ENCODE results near the gene CCDC40.

DNA sequence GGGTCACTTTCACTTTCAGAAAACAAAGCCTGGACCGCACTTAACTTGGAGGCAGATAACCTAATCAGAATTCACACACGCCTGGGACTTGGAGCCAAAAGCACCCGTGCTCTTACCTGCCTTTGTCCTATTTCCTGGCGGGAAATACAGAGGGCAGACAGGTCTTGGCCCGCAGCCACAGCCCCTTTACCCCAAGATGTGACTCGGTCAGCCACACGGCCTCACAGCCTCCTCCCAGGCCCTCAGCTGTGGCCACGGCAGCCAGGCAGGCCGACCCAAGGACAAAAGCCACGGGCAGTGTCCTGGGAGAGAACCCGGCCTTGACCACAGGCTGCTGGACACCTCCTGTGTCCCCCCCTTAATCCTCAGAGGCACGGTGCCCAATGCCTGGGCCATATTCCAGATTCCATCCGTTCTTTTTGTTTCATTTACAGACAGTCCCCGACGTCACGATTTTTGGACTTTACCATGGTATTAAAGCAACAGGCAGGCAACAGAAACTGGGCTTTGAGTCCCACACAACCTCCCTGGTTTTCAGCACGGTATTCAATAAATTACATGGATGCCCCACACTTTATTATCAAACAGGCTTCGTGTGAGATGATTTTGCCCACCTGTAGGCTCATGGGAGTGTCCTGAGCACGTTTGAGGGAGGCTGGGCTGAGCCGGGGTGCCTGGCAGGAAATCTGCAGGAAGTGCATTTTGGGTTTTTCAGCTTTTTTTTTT is 34.8 kb downstream of the CCDC40 start:
- TF ChIP-seq, protein P1, sequence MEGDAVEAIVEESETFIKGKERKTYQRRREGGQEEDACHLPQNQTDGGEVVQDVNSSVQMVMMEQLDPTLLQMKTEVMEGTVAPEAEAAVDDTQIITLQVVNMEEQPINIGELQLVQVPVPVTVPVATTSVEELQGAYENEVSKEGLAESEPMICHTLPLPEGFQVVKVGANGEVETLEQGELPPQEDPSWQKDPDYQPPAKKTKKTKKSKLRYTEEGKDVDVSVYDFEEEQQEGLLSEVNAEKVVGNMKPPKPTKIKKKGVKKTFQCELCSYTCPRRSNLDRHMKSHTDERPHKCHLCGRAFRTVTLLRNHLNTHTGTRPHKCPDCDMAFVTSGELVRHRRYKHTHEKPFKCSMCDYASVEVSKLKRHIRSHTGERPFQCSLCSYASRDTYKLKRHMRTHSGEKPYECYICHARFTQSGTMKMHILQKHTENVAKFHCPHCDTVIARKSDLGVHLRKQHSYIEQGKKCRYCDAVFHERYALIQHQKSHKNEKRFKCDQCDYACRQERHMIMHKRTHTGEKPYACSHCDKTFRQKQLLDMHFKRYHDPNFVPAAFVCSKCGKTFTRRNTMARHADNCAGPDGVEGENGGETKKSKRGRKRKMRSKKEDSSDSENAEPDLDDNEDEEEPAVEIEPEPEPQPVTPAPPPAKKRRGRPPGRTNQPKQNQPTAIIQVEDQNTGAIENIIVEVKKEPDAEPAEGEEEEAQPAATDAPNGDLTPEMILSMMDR (IDR thresholded peaks at IDR 0.05) = no peak
- no peak for TF ChIP-seq POLR2A (IDR thresholded peaks at IDR 0.05)
